HEK293T (cell line): ENCODE data around the gene RNF25.

Source experiments
- ARNT ChIP-seq: fragments of 450-650 bp; IDR thresholded peaks from 2 replicates; pipeline ENCODE4 v1.6.1; 2017; ENCODE audit warnings: mild to moderate bottlenecking
- ELF4 ChIP-seq: fragments of 450-650 bp; IDR thresholded peaks from 2 replicates; pipeline ENCODE4 v1.6.1; 2017; ENCODE audit warnings: antibody characterized with exemption
- FOXA1 ChIP-seq: fragments of 450-650 bp; IDR thresholded peaks from 2 replicates; pipeline ENCODE4 v1.6.1; 2016; ENCODE audit warnings: mild to moderate bottlenecking
- FOXK2 ChIP-seq: fragments of 450-650 bp; IDR thresholded peaks from 2 replicates; pipeline ENCODE4 v1.6.1; 2016; ENCODE audit warnings: mild to moderate bottlenecking
- FOXM1 ChIP-seq: fragments of 450-650 bp; IDR thresholded peaks from 2 replicates; pipeline ENCODE4 v1.6.1; 2017; ENCODE audit warnings: mild to moderate bottlenecking, borderline replicate concordance
- HDGF ChIP-seq: fragments of 450-650 bp; IDR thresholded peaks from 2 replicates; pipeline ENCODE4 v1.6.1; 2017; ENCODE audit warnings: antibody characterized with exemption, borderline replicate concordance
- L3MBTL2 ChIP-seq: fragments of 450-650 bp; conservative IDR thresholded peaks from 2 replicates; pipeline ENCODE4 v1.6.1; 2016; ENCODE audit warnings: mild to moderate bottlenecking
- NFRKB ChIP-seq: fragments of 450-650 bp; IDR thresholded peaks from 2 replicates; pipeline ENCODE4 v1.6.1; 2016; ENCODE audit warnings: mild to moderate bottlenecking, moderate library complexity
- SP1 ChIP-seq: fragments of 450-650 bp; IDR thresholded peaks from 2 replicates; pipeline ENCODE4 v1.6.1; 2017
- SUZ12 ChIP-seq: fragments of 450-650 bp; IDR thresholded peaks from 2 replicates; pipeline ENCODE4 v1.6.1; 2016; ENCODE audit warnings: mild to moderate bottlenecking
- TARDBP ChIP-seq: fragments of 450-650 bp; IDR thresholded peaks from 2 replicates; pipeline ENCODE4 v1.6.1; 2016

DNA sequence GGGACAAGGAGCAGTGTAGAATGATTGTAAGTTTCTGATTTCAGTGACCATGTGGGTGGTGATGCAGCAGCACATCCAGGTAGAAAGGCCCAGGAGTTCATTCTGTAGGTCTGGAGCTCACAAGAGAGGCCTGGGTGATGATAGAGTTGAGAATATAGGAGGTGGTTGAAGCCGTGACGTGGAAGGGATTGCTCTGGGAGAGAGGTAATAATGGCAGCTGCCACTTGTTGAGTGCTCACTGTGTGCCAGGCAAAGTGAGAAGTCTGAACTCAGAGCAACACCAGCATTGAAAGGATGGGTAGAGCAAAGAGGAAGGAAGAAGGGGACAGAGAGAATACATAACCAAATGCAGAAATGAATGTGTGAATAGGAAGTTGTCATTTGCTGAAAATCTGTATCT, 42.1 kb upstream of the RNF25 start:
- TF ChIP-seq SUZ12 (no peak), FOXK2 (no peak), TARDBP (no peak), FOXM1 (no peak), ELF4 (no peak), ARNT (no peak), FOXA1 (no peak), SP1 (no peak), NFRKB (no peak), HDGF (no peak), L3MBTL2 (no peak)
